Endothelial cell of umbilical vein (primary cell): Measurements from ENCODE around the gene TFF3. TPM values are rescaled to one million over a fixed set of nuclear protein-coding genes. Genes with fewer than 3 reads are reported as not detected.

ENCODE experiments used
- BruUV-seq: library from RNA; stranded (reverse); fragments of 400-500 nt; replicated peaks from 2 replicates; lab custom pipeline; 2021; lab: Mats Ljungman, UMichigan
- CTCF ChIA-PET: fragments of 300-600, 350-600 bp; sonication (Branson Sonifier 250); formaldehyde crosslinking; loops from one replicate; lab custom pipeline; 2021; ENCODE audit warnings: antibody characterized with exemption, inconsistent platforms; lab: Charles Lee
- POLR2A ChIA-PET: fragments of 300-600, 350-600 bp; sonication (Branson Sonifier 250); formaldehyde crosslinking; loops from one replicate; lab custom pipeline; 2021; ENCODE audit warnings: antibody characterized with exemption, inconsistent platforms; lab: Charles Lee
- DNase-seq: peaks from one replicate; pipeline ENCODE4 v3.0.0-alpha.2; 2011; ENCODE audit warnings: low read depth, low spot score
- FAIRE-seq: peaks from 2 replicates; lab custom pipeline; 2011; peaks lifted over from hg19 to GRCh38; lab: Jason Lieb, UNC
- H2AFZ ChIP-seq: 2 replicates; pipeline ENCODE4 v1.6.0; 2012; ENCODE audit warnings: low read depth, low read length, control low read depth, inconsistent platforms
- H3K27ac ChIP-seq: 2 replicates; pipeline ENCODE4 v1.5.1; 2011; ENCODE audit warnings: low read depth, mild to moderate bottlenecking, control low read depth, low read length, moderate library complexity; ENCODE audit not compliant: insufficient read depth
- H3K27me3 ChIP-seq, 2 experiments: 2 replicates each; pipeline versions ENCODE4 v1.6.0 to v1.6.1; 2011; ENCODE audit warnings: low read length in 2 of 2, mixed read lengths in 1 of 2; ENCODE audit not compliant: control insufficient read depth in 2 of 2, insufficient read depth in 2 of 2
- H3K36me3 ChIP-seq, 2 experiments: 2 replicates in 1 of 2; 3 replicates in 1 of 2; pipeline ENCODE4 v1.5.1; 2011; ENCODE audit warnings: low read length in 2 of 2, mild to moderate bottlenecking in 1 of 2, moderate library complexity in 1 of 2; ENCODE audit not compliant: control insufficient read depth in 2 of 2, insufficient read depth in 2 of 2; ENCODE audit errors: extremely low read depth in 1 of 2
- H3K4me1 ChIP-seq: 3 replicates; pipeline ENCODE4 v1.5.1; 2011; ENCODE audit warnings: mild to moderate bottlenecking, low read length; ENCODE audit not compliant: control insufficient read depth, insufficient read depth; ENCODE audit errors: extremely low read depth
- H3K4me2 ChIP-seq: 2 replicates; pipeline ENCODE4 v1.6.1; 2011; ENCODE audit warnings: low read length, control low read depth, mixed read lengths; ENCODE audit not compliant: insufficient read depth
- H3K4me3 ChIP-seq, 3 experiments: fragments of 200-600 bp in 1 of 3; sonication (generic), shearing (Covaris generic) in 1 of 3; replicated peaks in 1 of 3; 2 replicates each; pipeline ENCODE4 v1.5.1; 2011 to 2016; ENCODE audit warnings: control low read depth in 3 of 3, low read length in 3 of 3, mild to moderate bottlenecking in 2 of 3, inconsistent platforms in 1 of 3, low read depth in 1 of 3, moderate library complexity in 1 of 3; ENCODE audit not compliant: insufficient read depth in 1 of 3
- H3K79me2 ChIP-seq: 2 replicates; pipeline ENCODE4 v1.6.0; 2012; ENCODE audit warnings: low read length, inconsistent platforms; ENCODE audit not compliant: control insufficient read depth, insufficient read depth
- H3K9ac ChIP-seq: replicated peaks from 2 replicates; pipeline ENCODE3; 2011; ENCODE audit warnings: low read length, control low read depth; ENCODE audit not compliant: insufficient read depth; ENCODE audit errors: extremely low read depth
- H3K9me1 ChIP-seq: replicated peaks from 3 replicates; pipeline ENCODE4 v1.6.0; 2011; ENCODE audit warnings: mild to moderate bottlenecking, low read length; ENCODE audit not compliant: control insufficient read depth, insufficient read depth; ENCODE audit errors: extremely low read depth
- H3K9me3 ChIP-seq: replicated peaks from 2 replicates; pipeline ENCODE4 v1.5.1; 2012; ENCODE audit warnings: low read length, inconsistent platforms; ENCODE audit not compliant: control insufficient read depth, insufficient read depth
- H4K20me1 ChIP-seq: replicated peaks from 2 replicates; pipeline ENCODE3; 2011; ENCODE audit warnings: mild to moderate bottlenecking, low read length; ENCODE audit not compliant: control insufficient read depth, insufficient read depth; ENCODE audit errors: extremely low read depth
- EZH2 ChIP-seq: IDR thresholded peaks from 2 replicates; pipeline ENCODE4 v1.6.1; 2012; ENCODE audit warnings: borderline replicate concordance, low read depth, mild to moderate bottlenecking, moderate library complexity, low read length, inconsistent platforms; ENCODE audit not compliant: severe bottlenecking
- FOS ChIP-seq: IDR thresholded peaks from 2 replicates; pipeline ENCODE4 v1.6.1; 2011; ENCODE audit warnings: mild to moderate bottlenecking, low read length, moderate library complexity, borderline replicate concordance; ENCODE audit not compliant: insufficient read depth
- GATA2 ChIP-seq: IDR thresholded peaks from 2 replicates; pipeline ENCODE4 v1.7.0; 2011; ENCODE audit warnings: low read depth, mild to moderate bottlenecking, moderate library complexity, mixed read lengths, low read length; ENCODE audit not compliant: insufficient read length, insufficient read depth
- JUN ChIP-seq: IDR thresholded peaks from 2 replicates; pipeline ENCODE4 v1.6.1; 2011; ENCODE audit warnings: borderline replicate concordance, low read depth; ENCODE audit not compliant: insufficient read length, insufficient read depth
- MYC ChIP-seq: IDR thresholded peaks from one replicate; pipeline ENCODE4 v1.6.1; 2011; ENCODE audit warnings: mild to moderate bottlenecking, low read depth, low read length
- POLR2A ChIP-seq: IDR thresholded peaks from 2 replicates; pipeline ENCODE4 v1.6.1; 2012; ENCODE audit warnings: low read depth, mild to moderate bottlenecking, control low read depth, low read length
- POLR2AphosphoS5 ChIP-seq: IDR thresholded peaks from 2 replicates; pipeline ENCODE4 v1.6.1; 2012; ENCODE audit warnings: low read depth, mild to moderate bottlenecking, control low read depth, low read length, moderate library complexity; ENCODE audit not compliant: insufficient read depth
- dilution Hi-C: fragments of 300-500 bp; cut with MboI; formaldehyde crosslinking; loops from one replicate; pipeline ENCODE4 v1.15.0; 2019; ENCODE audit warnings: low sequenced_read_pairs; ENCODE audit not compliant: extremely low pct_ligation_motif_present
- intact Hi-C: fragments of 100-400 bp; cut with micrococcal nuclease; formaldehyde crosslinking; loops from one replicate; pipeline ENCODE4 v1.10.0; 2022
- polyA plus RNA-seq, 4 experiments: library from polyadenylated mRNA; depleted of rRNA in 3 of 4; stranded (reverse) in 3 of 4; unstranded in 1 of 4; fragments of >200 nt; gene quantifications; 2 replicates each; pipeline versions ENCODE4 v1.2.1 to v1.2.3, GENCODE V29; 2011 to 2012; ENCODE audit warnings: missing spikeins in 1 of 4
- total RNA-seq: library from RNA; stranded (reverse); gene quantifications from 2 replicates; pipeline ENCODE4 v1.2.3, GENCODE V29; 2021
- TF ChIP-seq, protein P1 (sequence below): IDR thresholded peaks from 2 replicates; pipeline ENCODE4 v1.6.1; 2011; ENCODE audit not compliant: insufficient read depth, insufficient read length
- TF ChIP-seq, protein P2 (sequence below), 2 donors: IDR thresholded peaks; 1 replicate in 1 of 2; 2 replicates in 1 of 2; pipeline ENCODE4 v1.5.1; 2011; ENCODE audit warnings: low read length in 2 of 2, mild to moderate bottlenecking in 2 of 2, moderate library complexity in 2 of 2, control low read depth in 1 of 2, inconsistent platforms in 1 of 2, low read depth in 1 of 2; ENCODE audit not compliant: insufficient read depth in 1 of 2; ENCODE audit errors: extremely low read depth in 1 of 2

The TFF3 gene
- total and polyA plus RNA-seq, 2 donors (not counting 3 experiments of a cell fraction or from before 2014, with no cell fraction given), result 0.93 to 1.8 TPM

- DNase-seq (no peak), FAIRE-seq (no peak)
- BruUV-seq, result no TSS peak
- POLR2A ChIA-PET, result no interaction called here
- Histone ChIP-seq H3K27me3 (peaks cover 0 to 1% of the 10 kb centered on the region in 2 experiments), H3K9ac (no peak overlapping the region), H3K36me3 (no peaks in the 10 kb centered on the region), H3K9me3 (no peaks in the 10 kb centered on the region), H2AFZ (no peak overlapping the region), H3K4me2 (no peak overlapping the region), H3K27ac (no peak overlapping the region), H3K4me3 (no peak overlapping the region), H3K9me1 (no peaks in the 10 kb centered on the region), H4K20me1 (no peaks in the 10 kb centered on the region), H3K4me1 (no peaks in the 10 kb centered on the region), H3K79me2 (no peaks in the 10 kb centered on the region)
- CTCF ChIA-PET, result interaction anchor here (0.7 kb wide), 1 partner anchor 37 kb away, joined by 4 read pairs; no protein-coding TSS in a partner anchor
- dilution Hi-C loops (no loop called here), intact Hi-C loops (no loop called here)
- TF ChIP-seq EZH2 (no peak), POLR2A (no peak), MYC (no peak), FOS (no peak), GATA2 (no peak), JUN (no peak), POLR2AphosphoS5 (no peak)
- TF ChIP-seq, protein P1, sequence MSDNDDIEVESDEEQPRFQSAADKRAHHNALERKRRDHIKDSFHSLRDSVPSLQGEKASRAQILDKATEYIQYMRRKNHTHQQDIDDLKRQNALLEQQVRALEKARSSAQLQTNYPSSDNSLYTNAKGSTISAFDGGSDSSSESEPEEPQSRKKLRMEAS, result no peak
- TF ChIP-seq, protein P2, sequence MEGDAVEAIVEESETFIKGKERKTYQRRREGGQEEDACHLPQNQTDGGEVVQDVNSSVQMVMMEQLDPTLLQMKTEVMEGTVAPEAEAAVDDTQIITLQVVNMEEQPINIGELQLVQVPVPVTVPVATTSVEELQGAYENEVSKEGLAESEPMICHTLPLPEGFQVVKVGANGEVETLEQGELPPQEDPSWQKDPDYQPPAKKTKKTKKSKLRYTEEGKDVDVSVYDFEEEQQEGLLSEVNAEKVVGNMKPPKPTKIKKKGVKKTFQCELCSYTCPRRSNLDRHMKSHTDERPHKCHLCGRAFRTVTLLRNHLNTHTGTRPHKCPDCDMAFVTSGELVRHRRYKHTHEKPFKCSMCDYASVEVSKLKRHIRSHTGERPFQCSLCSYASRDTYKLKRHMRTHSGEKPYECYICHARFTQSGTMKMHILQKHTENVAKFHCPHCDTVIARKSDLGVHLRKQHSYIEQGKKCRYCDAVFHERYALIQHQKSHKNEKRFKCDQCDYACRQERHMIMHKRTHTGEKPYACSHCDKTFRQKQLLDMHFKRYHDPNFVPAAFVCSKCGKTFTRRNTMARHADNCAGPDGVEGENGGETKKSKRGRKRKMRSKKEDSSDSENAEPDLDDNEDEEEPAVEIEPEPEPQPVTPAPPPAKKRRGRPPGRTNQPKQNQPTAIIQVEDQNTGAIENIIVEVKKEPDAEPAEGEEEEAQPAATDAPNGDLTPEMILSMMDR (IDR thresholded peaks at IDR 0.05; ENCODE audit: extremely low read depth in 1 of 2, insufficient read depth in 1 of 2, low read depth in 1 of 2, low read length in 2 of 2), result no peak
These were observed 48.1 kb upstream of the TFF3 start for GRCh38 chr21:42363312-42363711.
